CD4-positive, alpha-beta T cell treated with Interleukin-17A for 1 hour (primary cell): ENCODE data around the gene CBX5.
"Not testable (repeated sequence)": the region's sequence is repeated elsewhere in the genome, so short reads cannot be mapped to it uniquely, and the experiment has no call there.

Source experiments
- DNase-seq: peaks from one replicate; pipeline ENCODE4 v3.0.0-alpha.2; 2020

The CBX5 gene

GRCh38 chr12:54262403-54262925, 17.5 kb downstream of the CBX5 start:
- no peak for DNase-seq

DNA sequence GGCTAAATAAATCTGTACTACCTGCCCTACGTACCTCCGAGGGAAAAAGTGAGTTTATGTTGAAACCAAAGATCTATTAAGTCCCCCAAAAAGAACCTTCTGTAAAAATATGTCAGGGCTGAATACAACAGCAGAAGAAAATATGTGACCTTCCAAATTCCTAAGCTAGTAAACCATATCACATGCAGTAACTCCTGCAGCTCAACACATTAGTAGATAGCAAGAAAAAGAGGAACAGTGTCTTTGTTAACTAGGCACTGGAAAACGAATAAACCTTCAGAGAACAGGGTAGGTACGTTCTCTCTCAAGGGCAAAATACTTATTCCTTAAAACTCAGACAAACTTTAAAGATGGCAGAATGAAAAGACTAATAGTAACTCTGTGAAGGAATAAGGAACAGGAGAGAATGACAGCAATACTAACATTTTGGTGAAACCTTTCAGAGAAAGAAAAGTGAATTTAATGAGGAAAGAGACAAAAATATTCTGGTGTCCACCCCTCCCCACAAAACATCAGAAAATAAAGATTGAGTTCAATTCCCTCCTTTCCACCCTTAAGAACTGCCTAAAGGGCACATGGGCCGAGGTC, 18.0 kb downstream of the CBX5 start:
- no peak for DNase-seq

- peak; percentile 51 for DNase-seq
These were observed 20.5 kb downstream of the CBX5 start for GRCh38 chr12:54259194-54260011.

DNA sequence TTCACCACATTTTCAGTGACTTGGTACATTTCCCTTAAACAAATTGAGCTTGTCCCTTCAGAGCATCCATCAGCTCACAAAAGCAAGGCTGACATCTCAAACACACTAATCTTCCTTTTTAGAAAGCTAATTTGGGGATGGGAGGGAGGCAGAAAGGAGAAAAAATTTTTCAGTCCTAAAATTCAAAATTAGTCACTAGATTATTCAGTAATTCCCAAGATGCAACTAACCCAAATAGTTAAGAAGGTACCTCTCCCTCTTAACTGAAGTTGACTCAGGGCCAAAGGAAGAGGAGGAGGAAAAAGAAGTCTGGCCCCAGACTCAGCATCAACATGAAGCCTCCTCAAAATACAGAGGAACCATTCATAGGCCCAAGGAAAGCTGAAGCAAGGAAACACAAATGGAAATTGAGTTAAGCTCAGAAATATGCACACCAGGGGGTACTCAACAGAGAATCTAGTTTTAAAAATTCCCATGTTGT, 21.7 kb downstream of the CBX5 start:
- DNase-seq = no peak

- no peak for DNase-seq
These were observed 22.6 kb downstream of the CBX5 start for GRCh38 chr12:54257332-54257731.

DNA sequence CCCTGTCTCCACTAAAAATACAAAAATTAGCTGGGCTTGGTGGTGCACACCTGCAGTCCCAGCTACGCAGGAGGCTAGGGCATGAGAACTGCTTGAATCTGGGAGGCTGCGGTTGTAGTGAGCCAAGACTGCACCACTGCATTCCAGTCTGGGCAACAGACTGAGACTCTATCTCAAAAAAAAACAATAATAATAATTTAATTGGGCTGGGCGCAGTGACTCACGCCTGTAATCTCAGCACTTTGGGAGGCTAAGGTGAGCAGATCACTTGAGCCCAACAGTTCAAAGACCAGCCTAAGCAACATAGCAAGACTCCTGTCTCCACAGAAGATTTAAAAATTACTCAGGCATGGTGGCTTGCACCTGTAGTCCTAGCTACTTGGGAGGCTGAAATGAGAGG, 26.7 kb downstream of the CBX5 start:
- no peak for DNase-seq

DNA sequence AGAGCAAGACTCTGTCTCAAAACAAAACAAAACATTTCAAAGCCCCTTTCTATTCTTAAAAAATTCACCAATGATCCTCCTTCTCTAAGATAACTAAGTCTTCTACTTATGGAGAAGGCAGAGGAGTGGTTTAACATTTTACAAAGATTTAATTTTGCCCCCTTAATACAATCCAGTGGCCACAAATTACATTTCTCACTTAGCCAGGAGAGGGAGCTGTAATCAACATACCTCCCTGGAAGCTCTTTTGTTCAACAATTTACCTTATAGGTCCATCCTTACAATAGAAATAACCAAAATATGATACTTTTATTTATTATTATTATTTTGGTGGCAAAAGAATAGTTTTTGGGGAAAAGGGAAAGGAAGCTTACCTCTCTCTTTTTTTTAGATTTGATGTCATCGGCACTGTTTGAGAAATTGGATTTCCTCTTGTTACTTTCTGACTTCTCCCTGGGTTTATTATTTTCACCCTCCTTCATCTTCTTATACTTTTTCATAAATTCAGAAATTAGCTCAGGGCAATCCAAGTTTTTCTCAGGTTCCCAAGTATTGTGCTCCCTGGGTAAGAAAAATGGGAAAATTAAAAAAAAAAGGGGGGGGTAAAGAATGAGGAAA, 28.1 kb downstream of the CBX5 start:
- peak; percentile 68 for DNase-seq

DNA sequence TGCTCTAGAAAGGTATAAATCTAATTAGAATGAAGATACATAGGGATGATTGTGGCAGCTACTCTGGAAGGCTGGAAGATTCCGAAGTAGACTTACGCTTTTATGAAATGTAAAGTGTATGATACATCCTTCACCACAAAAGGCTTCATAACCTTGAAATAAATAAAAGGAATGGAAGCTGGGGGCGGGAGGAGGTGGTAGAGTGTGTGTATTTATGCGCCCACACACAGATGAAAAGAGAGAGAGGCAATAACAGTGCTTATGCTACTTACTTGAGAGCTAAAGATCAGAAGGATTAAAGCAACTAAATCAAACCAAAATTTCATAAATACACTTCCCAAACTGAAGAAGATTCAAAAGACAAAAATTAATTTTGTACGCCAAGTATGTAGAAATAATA, 30.4 kb downstream of the CBX5 start:
- DNase-seq = no peak

GRCh38 chr12:54246011-54246641, 33.8 kb downstream of the CBX5 start:
- no peak for DNase-seq

GRCh38 chr12:54240971-54241588, 38.8 kb downstream of the CBX5 start:
- no peak for DNase-seq

- no peak for DNase-seq
These were observed 39.8 kb downstream of the CBX5 start for GRCh38 chr12:54240129-54240528.

GRCh38 chr12:54239620-54240019, 40.3 kb downstream of the CBX5 start:
- DNase-seq = no peak

DNA sequence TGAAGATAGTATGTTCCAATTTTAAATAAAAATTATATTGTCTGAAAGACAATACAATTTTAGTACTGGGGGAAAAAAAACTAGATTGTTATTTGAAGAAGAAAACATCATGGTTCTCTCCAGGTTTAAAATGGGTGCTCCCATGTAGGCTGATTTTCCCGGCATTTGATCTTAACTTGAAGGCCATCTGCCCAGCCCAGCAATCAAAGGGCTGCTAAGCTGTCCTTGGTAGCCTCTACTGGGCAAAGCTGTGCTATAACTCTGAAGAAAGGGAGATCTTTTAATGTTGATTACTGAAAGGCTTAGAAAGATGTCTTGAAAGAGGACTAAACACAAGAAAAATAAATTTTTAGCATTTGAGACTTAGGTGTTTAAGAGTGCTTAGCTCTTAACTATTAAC, 41.4 kb downstream of the CBX5 start:
- no peak for DNase-seq

GRCh38 chr12:54232790-54233189, 47.1 kb downstream of the CBX5 start:
- DNase-seq = no peak

DNA sequence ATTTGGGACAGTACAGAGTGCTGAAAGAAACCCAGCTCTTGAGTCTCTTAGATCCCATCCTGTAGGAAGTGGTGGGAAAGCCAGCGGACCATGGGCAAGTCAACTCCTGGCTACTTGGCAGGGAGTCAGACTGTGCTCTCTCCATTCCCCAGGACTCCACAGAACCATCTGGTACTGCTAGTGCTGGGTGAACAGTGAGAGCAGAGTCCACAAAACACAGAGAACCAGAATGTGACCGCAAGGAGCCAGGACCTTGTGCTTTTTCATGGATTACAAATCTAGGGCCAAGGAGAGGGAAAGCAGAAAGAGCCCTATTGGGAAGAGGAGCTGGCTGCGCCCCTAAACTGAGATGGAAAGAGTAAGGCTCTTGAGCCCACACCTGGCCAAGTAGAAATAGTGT, 48.7 kb downstream of the CBX5 start:
- DNase-seq = not testable (repeated sequence)

DNA sequence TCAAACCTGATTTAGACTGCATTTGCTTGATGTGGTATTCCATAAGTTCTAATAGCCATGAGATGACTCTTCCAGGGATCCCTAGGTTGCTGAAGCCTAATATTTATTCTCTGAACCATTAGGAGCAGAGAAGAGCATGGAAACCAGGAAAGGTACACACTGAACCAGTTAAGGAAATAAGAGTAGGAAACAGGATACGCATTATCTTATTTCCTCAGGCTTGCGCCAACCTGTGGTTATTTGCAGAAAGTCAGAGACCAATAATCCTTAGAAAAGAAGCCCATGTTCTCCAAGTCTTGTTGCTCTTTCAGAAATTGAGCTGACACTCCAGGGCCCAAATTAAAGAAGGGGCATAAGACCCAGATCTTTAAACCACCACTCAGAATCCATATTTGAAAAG, 49.4 kb downstream of the CBX5 start:
- DNase-seq = no peak

DNA sequence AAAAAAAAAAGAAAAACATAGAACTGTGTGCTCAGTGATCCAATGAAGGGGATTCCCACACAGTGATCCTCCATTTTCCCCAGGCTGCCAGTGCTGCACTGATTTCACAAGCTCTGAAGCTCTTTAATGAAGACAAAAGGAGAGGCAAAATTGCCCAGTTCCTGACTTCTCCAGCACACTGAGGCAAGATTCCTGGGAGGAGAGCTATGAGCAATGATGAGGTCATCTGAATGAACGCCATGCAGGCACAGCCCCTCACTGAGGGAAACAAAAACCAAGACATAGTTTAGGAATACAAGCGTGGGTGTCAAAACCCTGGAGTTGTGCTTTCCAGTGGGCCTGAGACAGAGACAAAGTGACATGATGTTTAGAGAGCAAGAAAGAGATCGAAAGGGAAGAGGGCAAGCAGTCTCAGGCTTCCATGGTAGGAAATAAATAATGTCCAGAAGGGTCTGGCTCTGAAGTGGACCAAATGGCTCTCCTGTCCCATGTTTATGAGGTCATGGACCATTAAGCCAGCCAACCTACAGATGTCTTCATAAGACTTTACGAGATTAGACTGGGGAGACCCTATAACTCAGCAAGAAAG, 50.2 kb downstream of the CBX5 start:
- DNase-seq = no peak

DNA sequence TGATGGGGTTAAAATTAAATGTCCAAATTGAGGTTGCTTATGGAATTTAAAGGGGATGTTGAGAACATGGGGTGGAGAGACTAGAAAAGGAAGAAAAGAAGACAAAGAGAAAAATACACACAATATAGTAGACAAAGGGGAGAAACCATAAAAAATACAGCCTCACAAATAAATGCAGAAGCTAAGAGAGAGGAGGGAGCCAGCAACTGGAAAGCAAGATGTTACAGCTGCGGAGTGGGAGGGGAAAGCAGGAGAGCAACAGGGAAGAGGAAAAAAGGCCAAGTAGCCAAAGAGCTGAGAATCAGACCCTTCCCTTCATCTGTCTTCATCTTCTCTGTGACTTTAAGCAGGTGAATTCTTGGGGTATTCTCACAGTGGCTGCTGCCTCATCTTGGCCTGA, 51.5 kb downstream of the CBX5 start:
- no peak for DNase-seq

GRCh38 chr12:54227927-54228326, 52.0 kb downstream of the CBX5 start:
- not testable (repeated sequence) for DNase-seq

DNA sequence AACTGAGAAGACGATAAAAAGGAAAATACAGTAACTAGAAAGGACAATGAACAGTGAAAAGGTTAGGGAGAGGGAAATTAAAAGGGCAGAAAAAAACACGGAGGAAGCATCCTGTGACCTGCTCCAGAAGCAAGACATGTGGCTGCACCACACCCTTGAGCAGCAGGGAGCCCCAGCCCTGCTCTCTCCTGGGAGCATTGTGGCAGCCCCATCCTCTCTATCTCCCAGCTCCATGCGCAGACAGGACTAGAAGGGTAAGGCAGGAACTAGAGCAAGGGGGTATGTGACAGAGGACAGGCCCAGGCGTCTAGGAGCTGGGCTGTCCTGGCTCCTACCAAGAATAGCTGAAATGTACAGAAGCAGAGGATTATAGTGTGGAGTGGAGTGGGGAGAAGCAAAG, 52.5 kb downstream of the CBX5 start:
- DNase-seq = no peak

DNA sequence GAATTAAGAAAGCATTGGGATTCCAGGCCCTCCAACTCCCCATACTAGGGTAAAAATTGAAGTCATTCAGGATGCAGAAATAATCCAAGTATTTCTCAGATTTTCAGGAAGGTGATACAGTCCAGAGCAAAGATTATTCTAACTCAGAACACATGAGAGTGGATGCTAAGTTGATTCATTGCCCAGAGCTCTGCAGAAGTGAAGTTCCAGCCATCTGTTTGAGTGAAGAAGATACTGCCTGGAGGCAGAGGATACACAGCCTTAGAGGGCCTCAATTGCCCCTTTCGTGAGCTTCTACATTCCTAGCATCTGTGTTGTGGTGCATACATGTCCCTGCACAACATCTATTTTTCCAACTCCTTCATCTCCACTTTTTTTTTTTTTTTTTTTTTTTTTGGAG, 54.3 kb downstream of the CBX5 start:
- DNase-seq = no peak

GRCh38 chr12:54222609-54223008, 57.3 kb downstream of the CBX5 start:
- DNase-seq = no peak
